Activated T-cell treated with anti-CD3 and anti-CD28 coated beads for 48 hours (primary cell): ENCODE results near the gene PCTP.

Experiments
- DNase-seq: peaks from one replicate; pipeline ENCODE4 v3.0.0-alpha.2; 2020; ENCODE audit warnings: low read depth

Gene PCTP

DNA sequence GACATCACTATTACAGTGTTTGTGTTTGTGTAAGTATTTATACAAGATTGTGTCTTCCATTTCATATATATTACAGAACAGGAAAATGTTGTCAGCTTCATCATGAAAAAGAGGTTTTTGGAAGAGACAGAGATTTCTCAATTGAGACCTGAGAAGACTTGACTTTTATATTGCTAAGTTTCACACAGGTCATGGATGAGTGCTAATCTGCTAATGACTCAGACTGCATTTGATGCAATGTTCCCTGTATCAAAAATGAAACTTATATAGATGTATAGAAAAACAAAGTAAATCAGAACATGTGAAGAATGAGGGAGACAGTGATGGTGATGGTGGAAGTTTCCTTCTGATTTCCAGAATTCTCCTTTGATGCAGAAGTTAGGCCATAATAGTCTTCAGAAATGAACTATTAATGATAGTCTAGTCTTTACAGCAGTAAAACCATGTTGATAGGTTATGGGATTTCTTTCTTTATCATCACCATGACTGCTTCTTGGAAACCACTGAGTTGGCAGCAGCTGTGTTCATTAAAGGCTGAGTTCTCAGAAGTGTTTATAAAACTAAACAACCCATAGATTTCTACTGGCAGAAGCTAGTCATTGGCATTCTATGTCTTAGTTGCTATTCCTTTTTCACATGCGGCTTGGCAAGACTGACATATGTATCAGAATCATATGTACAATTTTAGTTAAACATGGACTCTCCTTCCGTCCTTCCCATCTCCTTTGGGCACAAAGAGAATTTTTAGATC lies 56.1 kb downstream of the PCTP start:
- DNase-seq: no peak

DNA sequence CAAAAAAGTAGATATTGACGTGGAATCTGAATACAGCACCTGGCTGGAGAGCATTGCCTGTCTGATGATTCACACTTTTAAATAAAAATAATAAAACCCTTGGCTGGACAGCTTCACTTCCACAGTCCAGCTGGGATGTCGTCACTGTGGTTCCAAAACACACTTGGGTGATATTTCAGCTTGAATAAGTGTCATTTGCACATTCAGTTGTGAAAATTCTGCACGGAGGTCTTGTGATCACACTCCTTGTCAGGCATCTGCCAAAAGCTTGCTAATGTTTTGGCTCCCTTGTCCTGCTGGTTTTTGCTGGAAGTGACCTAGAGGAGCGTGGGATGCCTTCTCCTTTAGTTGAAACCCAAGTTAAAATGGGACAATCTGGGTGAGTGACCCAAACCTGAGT lies 60.7 kb downstream of the PCTP start:
- DNase-seq: no peak

DNA sequence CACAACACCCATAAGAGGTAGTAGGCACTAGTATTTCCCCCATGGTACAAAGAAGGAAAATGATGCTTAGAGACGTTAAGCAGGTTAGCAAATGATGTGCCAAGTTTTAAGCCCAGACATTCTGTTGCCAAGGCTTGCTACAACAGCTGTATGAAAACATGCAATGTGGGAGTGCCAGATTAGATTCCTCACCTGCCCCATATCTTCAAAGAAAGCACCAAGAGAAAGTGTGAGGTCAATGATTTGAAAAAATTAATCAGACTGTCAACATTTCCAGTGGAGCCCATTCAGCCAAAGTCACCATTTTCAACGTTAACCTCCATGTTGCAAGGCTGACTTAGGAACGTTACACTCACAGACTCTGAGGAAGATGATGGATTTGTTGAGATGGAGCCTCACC lies 61.5 kb downstream of the PCTP start:
- no peak for DNase-seq

DNA sequence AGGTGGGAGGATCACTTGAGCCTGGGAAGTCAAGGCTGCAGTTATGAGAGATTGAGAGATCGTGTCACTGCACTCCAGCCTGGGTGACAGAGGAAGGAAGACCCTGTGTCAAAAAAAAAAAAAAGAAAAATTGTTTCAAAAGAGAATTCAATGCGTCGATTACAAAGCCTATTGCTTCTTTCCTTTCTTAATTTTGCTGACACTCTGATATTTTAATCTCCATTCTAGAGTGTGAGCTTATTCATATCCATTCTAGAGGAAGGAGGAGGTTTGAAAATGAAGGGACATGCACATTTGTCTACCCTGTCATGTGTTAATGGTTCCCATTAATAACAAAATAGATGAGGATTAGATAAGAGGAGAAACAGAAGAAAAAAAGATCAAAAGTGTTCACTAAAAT lies 63.1 kb downstream of the PCTP start:
- no peak for DNase-seq

DNA sequence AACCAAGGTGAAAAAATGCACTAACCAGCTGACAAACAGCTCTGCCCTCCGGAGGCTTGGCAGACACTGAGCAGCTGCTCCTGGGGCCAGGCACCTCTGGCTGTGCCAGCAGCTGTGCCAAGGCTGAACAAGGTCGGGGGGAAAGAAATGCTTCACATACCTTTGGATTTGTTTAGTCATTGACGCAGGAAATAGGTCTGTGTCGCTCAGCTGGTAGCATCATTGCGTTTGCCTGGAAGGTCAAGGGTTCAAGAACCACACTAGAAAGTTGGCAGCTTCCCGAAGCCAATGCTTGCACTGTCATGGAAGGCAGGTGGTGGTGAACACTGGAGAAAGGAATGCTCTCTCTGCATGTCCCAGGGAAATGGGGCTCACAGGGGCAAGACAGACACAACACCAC lies 63.5 kb downstream of the PCTP start:
- no peak for DNase-seq

DNA sequence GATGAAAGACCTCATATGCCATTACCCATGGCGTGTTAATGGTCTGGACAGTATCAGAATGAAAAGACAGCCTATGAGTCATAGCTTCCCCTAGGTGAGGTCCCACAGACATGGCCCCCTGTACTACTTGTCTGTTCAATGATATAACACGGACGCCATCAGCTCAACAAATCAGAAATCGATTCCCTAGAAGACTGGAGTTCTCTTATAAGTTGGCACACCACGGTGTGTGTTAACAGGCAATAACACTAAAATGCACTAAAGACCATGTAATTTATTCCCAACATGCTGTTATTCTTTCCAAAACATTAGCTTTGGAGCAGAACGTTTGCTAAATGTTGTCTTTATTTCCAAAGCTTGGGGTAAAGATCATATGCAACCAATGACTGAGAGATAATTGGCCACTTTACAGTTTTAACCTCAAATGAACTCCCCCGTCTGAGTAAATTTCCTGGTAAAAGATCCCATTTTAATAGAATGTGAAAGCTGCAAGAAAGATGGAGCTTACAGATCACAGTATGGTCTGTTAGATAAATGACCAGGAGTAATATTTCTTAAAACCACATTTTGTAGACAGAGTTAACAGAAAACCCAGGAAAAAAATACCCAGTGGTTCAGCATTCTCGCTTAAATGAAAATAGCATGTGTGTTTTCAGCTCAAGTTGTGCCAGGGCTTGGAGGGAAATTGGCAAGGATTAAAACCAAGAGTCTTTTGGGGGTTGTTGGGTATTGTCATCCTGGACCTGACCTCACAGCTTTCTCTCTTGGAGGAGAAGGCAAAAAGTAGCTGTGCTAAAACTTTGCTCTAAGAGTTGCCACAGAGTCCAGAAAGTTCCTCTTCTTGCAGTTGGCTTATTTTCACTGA lies 65.9 kb downstream of the PCTP start:
- no peak for DNase-seq

DNA sequence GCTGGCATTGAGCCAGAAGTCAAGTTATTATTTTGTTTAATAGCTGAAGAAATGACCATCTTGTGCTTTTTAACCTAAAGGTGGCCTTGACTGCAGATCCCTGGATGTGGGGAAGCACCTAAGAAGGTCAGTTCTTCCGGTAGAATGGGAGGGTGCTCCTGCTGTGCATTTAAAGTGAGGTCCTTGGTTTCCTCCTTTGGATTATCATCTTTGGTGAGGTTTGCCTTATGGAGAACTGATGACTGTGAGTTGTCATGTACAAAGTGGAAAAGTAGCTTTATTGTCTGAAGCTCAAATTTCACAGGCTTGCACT lies 66.5 kb downstream of the PCTP start:
- DNase-seq: no peak

DNA sequence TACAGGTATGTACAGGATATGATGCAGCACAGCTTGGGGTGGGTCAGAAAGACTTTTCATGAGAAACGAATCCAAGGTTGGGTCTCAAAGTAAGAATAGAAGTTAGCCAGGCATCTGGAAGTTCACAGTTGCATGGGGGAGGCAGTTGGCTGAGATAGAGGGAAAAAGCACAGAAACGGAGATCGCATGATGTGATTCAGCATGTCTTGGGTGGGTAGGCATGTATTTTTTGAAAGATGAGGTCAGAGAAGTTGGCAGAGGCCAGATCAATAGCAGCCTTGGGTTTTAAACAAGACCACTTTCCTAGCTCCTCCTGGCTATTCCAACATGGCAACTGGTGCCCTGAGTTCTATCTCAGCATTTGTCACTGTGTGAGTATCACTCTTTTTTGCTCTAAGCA lies 67.2 kb downstream of the PCTP start:
- DNase-seq: no peak

DNA sequence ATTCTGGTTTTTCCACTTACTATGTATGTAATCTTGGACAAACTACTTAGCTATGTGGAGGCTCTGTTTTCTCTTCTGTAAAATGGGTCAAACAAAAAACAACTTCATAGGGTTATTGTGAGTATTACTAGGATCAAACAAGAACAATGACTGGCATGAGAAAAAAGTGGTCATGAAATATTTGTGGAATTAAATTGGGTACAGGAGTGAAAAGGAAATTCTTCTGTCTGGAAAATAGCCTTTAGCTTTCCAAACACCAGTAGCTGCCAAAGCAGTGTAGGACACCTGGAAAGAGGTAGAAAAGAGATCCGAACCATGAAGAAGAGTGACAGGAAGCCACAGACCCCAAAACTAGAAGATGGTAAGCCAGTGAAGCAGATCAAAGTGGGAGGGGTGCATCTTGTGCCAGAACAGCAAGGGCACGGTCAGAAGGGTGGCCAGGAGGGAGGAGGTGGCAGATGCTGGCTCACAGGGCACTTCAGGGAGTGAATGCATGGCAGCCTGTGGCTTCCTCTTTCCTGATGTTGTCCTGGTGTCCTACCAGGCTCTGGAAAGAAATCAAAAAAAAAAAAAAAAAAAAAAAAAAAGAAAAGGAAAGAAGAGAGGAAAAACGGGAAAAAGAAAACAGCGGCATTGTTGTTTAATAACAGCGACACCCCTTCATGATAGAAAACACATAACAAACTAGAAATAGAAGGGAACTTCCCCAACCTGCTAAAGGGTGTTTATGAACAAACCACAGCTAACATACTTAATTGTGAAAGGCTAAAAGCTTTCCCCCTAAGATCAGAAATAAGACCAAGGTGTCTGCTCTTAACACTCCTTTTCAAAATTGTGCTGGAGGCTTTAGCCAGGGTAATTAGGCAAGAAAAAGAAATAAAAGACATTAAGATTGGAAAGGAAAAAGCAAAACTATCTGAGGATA lies 67.9 kb downstream of the PCTP start:
- DNase-seq: no peak

DNA sequence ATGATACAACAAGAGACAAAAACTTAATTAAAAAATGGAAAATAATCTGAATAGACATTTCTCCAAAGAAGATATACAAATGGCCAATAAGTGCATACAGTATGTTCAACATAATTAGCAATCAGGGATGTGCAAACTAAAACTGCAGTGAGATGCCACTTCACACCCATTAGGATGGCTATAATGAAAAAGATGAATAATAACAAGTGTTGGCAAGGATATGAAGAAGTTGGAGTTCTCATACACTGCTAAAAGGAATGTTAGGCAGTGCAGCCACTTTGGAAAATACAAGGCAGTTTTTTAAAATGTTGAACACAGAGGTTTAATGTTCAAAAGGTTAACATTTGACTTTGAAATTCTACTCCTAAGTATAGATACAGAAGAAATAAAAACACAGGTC lies 69.8 kb downstream of the PCTP start:
- DNase-seq: no peak

DNA sequence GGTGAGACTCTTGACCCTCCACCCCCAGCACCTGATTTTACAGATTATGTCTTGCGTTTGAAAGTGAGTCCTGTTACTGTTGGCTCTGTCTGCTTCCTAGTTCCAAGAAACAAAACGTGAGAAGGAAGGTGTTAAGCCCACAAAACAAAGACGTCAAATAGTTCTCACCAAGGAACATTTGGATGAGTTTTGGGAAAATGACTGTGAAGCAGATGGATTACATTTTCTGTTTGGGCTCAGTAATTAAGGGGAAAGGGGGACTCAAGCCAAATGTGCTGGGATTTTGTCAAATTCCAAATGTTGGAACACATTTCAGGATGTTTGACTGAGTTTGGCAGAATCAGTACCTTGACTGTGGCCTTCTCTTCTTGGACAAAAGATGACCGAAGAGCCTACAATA lies 71.2 kb downstream of the PCTP start:
- DNase-seq: no peak

DNA sequence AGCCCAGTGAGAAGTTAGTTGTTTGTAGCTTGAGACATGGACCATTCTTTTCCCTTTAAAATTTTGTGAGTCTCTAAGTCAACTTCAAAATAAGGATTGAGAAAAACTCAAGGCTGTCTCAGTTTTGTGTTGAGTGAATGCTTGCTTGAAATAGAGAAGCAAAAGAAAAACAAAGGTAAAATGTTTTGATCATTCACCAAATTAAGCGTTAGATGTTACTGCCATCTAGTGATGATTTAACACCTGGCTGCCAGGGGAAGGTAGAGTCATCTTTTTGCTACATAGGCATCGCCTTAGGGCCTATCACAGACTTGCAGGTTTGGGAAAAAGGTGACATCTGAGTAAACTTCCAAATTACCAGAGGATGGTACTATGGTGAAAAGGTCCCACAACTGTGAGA lies 74.4 kb downstream of the PCTP start:
- no peak for DNase-seq
